ENCODE measurements around the gene LTO1. TPM values are rescaled to one million over a fixed set of nuclear protein-coding genes. Genes with fewer than 3 reads are reported as not detected.

LTO1 gene
- polyA plus RNA-seq, 1 of the 3 experiments (the other 2 are of a cell fraction): 30.8 TPM

GRCh38 chr11:69644071-69644961, 30.8 kb downstream of the LTO1 start (continued):
- TF ChIP-seq SIN3A (IDR thresholded peaks at IDR 0.05; ENCODE audit: borderline replicate concordance, low read depth, low read length) (peak; percentile 80), POLR2AphosphoS5 (IDR thresholded peaks at IDR 0.05; ENCODE audit: low read depth, low read length) (peak; percentile 25; the same call in 1 of the 2 replicates), FOXJ3 (CRISPR knock-in tag; IDR thresholded peaks at IDR 0.05) (no peak), TCF12 (IDR thresholded peaks at IDR 0.05) (no peak), ELF1 (IDR thresholded peaks at IDR 0.05) (no peak), REST (IDR thresholded peaks at IDR 0.05; ENCODE audit: low read depth, low read length) (no peak), SMC3 (IDR thresholded peaks at IDR 0.05; ENCODE audit: low read depth, low read length) (0 out of 2 replicates have a peak, but pooled peaks have one; percentile 9), MEF2A (IDR thresholded peaks at IDR 0.05; ENCODE audit: borderline replicate concordance, low read depth) (no peak), TAF1 (IDR thresholded peaks at IDR 0.05; ENCODE audit: borderline replicate concordance, low read depth, low read length) (no peak), RXRA (IDR thresholded peaks at IDR 0.05; ENCODE audit: borderline replicate concordance, low read depth) (no peak), FOXM1 (IDR thresholded peaks at IDR 0.05; ENCODE audit: low read depth) (no peak), MXI1 (IDR thresholded peaks at IDR 0.05; ENCODE audit: low read depth, low read length) (peak; percentile 92), EZH2phosphoT487 (IDR thresholded peaks at IDR 0.05; ENCODE audit: borderline replicate concordance, low read depth) (no peak), NRF1 (IDR thresholded peaks at IDR 0.05; ENCODE audit: low read depth, low read length) (no peak), MAX (IDR thresholded peaks at IDR 0.05; ENCODE audit: low read depth) (peak; percentile 96), YY1 (IDR thresholded peaks at IDR 0.05; ENCODE audit: low read depth) (no peak), TEAD4 (IDR thresholded peaks at IDR 0.05; ENCODE audit: borderline replicate concordance, insufficient read depth) (no peak), USF1 (IDR thresholded peaks at IDR 0.05; ENCODE audit: borderline replicate concordance, low read depth) (peak; percentile 82), RAD21 (IDR thresholded peaks at IDR 0.05; ENCODE audit: low read length) (peak; percentile 3; the same call in 1 of the 2 replicates), GATA2 (CRISPR knock-in tag; IDR thresholded peaks at IDR 0.05) (no peak), PBX3 (IDR thresholded peaks at IDR 0.05) (no peak), CHD2 (IDR thresholded peaks at IDR 0.05; ENCODE audit: low read length, partially characterized antibody) (no peak), JUND (IDR thresholded peaks at IDR 0.05) (no peak), RFX5 (IDR thresholded peaks at IDR 0.05; ENCODE audit: low read length) (no peak)
